Endothelial cell of umbilical vein (primary cell): ENCODE measurements around the gene MGST2.

ENCODE experiments used
- EZH2 ChIP-seq: IDR thresholded peaks from 2 replicates; pipeline ENCODE4 v1.6.1; 2012; ENCODE audit warnings: borderline replicate concordance, low read depth, mild to moderate bottlenecking, moderate library complexity, low read length, inconsistent platforms; ENCODE audit not compliant: severe bottlenecking
- FOS ChIP-seq: IDR thresholded peaks from 2 replicates; pipeline ENCODE4 v1.6.1; 2011; ENCODE audit warnings: mild to moderate bottlenecking, low read length, moderate library complexity, borderline replicate concordance; ENCODE audit not compliant: insufficient read depth
- GATA2 ChIP-seq: IDR thresholded peaks from 2 replicates; pipeline ENCODE4 v1.7.0; 2011; ENCODE audit warnings: low read depth, mild to moderate bottlenecking, moderate library complexity, mixed read lengths, low read length; ENCODE audit not compliant: insufficient read length, insufficient read depth
- JUN ChIP-seq: IDR thresholded peaks from 2 replicates; pipeline ENCODE4 v1.6.1; 2011; ENCODE audit warnings: borderline replicate concordance, low read depth; ENCODE audit not compliant: insufficient read length, insufficient read depth
- MYC ChIP-seq: IDR thresholded peaks from one replicate; pipeline ENCODE4 v1.6.1; 2011; ENCODE audit warnings: mild to moderate bottlenecking, low read depth, low read length
- POLR2A ChIP-seq: IDR thresholded peaks from 2 replicates; pipeline ENCODE4 v1.6.1; 2012; ENCODE audit warnings: low read depth, mild to moderate bottlenecking, control low read depth, low read length
- POLR2AphosphoS5 ChIP-seq: IDR thresholded peaks from 2 replicates; pipeline ENCODE4 v1.6.1; 2012; ENCODE audit warnings: low read depth, mild to moderate bottlenecking, control low read depth, low read length, moderate library complexity; ENCODE audit not compliant: insufficient read depth
- TF ChIP-seq, protein P1 (sequence below), 2 donors: IDR thresholded peaks; 1 replicate in 1 of 2; 2 replicates in 1 of 2; pipeline ENCODE4 v1.5.1; 2011; ENCODE audit warnings: low read length in 2 of 2, mild to moderate bottlenecking in 2 of 2, moderate library complexity in 2 of 2, control low read depth in 1 of 2, inconsistent platforms in 1 of 2, low read depth in 1 of 2; ENCODE audit not compliant: insufficient read depth in 1 of 2; ENCODE audit errors: extremely low read depth in 1 of 2
- TF ChIP-seq, protein P2 (sequence below): IDR thresholded peaks from 2 replicates; pipeline ENCODE4 v1.6.1; 2011; ENCODE audit not compliant: insufficient read depth, insufficient read length

DNA sequence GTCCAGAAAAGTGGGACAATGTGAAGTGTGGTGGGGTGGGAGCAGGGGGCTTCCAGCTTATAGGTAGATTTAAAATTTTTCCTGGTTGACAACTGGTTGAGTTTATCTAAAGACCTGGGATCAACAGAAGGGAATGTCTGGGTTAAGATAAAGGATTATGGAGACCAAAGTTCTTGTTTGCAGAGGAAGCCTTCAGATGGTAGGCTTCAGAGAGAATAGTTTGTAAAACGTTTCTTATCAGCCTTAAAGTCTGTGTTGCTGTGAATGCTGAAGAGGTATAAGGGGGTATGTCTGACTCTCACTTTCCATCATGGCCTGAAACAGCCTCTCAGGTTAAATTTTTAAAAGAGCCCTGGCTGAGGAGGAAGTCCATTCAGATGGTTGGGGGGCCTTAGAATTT, 20.5 kb downstream of the MGST2 start:
- TF ChIP-seq, protein P1, sequence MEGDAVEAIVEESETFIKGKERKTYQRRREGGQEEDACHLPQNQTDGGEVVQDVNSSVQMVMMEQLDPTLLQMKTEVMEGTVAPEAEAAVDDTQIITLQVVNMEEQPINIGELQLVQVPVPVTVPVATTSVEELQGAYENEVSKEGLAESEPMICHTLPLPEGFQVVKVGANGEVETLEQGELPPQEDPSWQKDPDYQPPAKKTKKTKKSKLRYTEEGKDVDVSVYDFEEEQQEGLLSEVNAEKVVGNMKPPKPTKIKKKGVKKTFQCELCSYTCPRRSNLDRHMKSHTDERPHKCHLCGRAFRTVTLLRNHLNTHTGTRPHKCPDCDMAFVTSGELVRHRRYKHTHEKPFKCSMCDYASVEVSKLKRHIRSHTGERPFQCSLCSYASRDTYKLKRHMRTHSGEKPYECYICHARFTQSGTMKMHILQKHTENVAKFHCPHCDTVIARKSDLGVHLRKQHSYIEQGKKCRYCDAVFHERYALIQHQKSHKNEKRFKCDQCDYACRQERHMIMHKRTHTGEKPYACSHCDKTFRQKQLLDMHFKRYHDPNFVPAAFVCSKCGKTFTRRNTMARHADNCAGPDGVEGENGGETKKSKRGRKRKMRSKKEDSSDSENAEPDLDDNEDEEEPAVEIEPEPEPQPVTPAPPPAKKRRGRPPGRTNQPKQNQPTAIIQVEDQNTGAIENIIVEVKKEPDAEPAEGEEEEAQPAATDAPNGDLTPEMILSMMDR (IDR thresholded peaks at IDR 0.05; ENCODE audit: extremely low read depth in 1 of 2, insufficient read depth in 1 of 2, low read depth in 1 of 2, low read length in 2 of 2): no peak
- TF ChIP-seq EZH2 (no peak), POLR2A (no peak), MYC (no peak), POLR2AphosphoS5 (no peak), JUN (no peak), FOS (no peak), GATA2 (no peak)
- TF ChIP-seq, protein P2, sequence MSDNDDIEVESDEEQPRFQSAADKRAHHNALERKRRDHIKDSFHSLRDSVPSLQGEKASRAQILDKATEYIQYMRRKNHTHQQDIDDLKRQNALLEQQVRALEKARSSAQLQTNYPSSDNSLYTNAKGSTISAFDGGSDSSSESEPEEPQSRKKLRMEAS: no peak
